ENCODE data around the gene UACA. TPM values are rescaled to one million over a fixed set of nuclear protein-coding genes. Genes with fewer than 3 reads are reported as not detected.
"Not testable (repeated sequence)": the region's sequence is repeated elsewhere in the genome, so short reads cannot be mapped to it uniquely, and the experiment has no call there.

The UACA gene
- total RNA-seq, 4 donors from 2014 or later = 63.9 to 119 (median 92.4) TPM

DNA sequence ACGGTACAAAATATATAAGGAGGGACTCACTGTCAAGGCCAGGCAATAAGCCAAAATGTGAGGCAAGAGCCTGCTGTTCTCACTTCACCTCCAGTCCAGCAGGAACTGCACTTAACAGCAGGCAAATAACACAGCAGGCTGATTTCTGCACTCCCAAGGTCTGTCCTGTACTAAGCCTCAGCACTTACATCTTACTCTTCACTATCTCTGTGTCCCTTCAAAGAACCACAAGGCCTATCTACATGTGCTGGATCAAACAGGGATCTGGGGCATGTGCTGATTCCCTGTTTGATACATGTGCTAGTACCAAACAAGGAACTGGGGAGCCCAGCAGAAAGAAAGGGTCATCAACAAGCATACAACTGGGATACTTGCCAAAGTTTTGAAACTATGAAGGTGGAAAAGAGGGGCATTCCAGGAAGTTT lies 22.2 kb downstream of the UACA start:
- TF ChIP-seq CTCF (IDR thresholded peaks at IDR 0.05) (no peak), POLR2A (IDR thresholded peaks at IDR 0.05) (peak in 1 of 2 donors; percentile 16)
- Histone ChIP-seq H3K4me3 (replicated peaks in 1 of 3) (no peak overlapping the region), H3K4me1 (peaks cover 47 to 55% of the 10 kb centered on the region in 2 donors), H3K27me3 (no peaks in the 10 kb centered on the region), H3K36me3 (no peaks in the 10 kb centered on the region), H3K9me3 (no peaks in the 10 kb centered on the region), H3K27ac (peak overlapping the region; percentile 71 to 86 (median 82))
- DNase-seq = peak; percentile 82 to 84
- intact Hi-C loops (cut with DNase I) = no loop called here
- 0 to 4% methylated on average over 1 of the region's 1 CpG for WGBS, 2 donors

DNA sequence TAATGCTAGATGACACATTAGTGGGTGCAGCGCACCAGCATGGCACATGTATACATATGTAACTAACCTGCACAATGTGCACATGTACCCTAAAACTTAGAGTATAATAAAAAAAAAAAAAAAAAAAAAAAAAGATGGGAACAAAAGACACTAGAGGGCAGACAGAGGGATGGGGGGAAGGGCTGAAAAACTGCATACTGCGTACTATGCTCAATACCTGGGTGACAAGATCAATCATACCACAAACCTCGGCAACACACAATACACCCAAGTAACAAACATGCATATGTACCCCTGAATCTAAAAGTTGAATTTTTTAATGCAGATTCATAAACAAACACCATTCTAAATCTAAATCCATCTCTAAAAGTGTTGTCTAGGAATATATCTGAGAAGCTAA lies 28.3 kb downstream of the UACA start:
- H3K9me3 ChIP-seq; DNase-seq; H3K27ac ChIP-seq; H3K4me3 ChIP-seq (replicated peaks in 1 of 3); H3K27me3 ChIP-seq; H3K36me3 ChIP-seq; intact Hi-C loops (cut with DNase I): not testable (repeated sequence)
- peaks cover 9 to 14% of the 10 kb centered on the region in 2 donors for H3K4me1 ChIP-seq
- 96 to 100% methylated on average over 2 of the region's 3 CpGs for WGBS, 2 donors

DNA sequence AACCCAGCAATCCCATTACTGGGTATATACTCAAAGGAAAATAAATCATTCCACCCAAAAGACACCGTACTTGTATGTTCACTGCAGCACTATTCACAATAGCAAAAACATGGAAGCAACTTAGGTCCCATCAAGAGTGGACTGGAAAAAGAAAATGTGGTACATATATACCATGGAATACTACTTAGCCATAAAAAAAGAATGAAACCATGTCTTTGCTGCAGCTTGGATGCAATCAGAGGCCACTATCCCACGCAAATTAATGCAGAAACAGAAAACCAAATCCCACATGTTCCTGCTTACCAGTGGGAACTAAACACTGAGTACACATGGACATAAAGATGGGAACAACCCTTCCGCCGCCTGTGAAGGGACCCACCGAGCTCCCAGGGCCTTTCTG lies 34.2 kb downstream of the UACA start:
- Histone ChIP-seq H3K27ac (no peak overlapping the region), H3K27me3 (no peaks in the 10 kb centered on the region), H3K4me1 (peaks cover 4 to 19% of the 10 kb centered on the region in 2 donors), H3K36me3 (no peaks in the 10 kb centered on the region), H3K4me3 (replicated peaks in 1 of 3) (no peak overlapping the region), H3K9me3 (no peaks in the 10 kb centered on the region)
- 96 to 100% methylated on average over 5 of the region's 5 CpGs for WGBS, 2 donors
- intact Hi-C loops (cut with DNase I) = no loop called here
- DNase-seq = no peak
- TF ChIP-seq POLR2A (IDR thresholded peaks at IDR 0.05) (no peak), CTCF (IDR thresholded peaks at IDR 0.05) (no peak)

DNA sequence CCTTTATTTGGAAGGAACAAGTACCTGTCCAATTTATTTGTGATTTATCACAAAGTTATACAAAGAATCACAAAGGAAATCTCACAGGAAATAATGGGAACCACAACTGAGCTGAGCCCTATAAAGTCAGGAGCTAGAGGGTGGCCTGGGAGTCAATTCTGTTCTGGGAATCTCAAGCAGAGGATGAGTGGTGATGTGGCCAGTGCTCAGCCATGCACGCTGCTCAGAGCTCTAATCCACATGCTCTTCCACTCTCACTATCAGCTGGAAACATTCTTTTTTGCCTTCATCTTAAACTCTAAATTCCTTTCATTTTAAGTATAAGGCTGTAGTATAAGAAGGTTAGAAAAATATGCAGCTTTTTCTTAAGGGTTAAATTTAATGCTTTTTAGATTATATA lies 36.6 kb downstream of the UACA start:
- TF ChIP-seq CTCF (IDR thresholded peaks at IDR 0.05) (no peak), POLR2A (IDR thresholded peaks at IDR 0.05) (no peak)
- Histone ChIP-seq H3K4me1 (peaks cover 23 to 38% of the 10 kb centered on the region in 2 donors), H3K27ac (no peak overlapping the region), H3K27me3 (no peaks in the 10 kb centered on the region), H3K36me3 (no peaks in the 10 kb centered on the region), H3K4me3 (replicated peaks in 1 of 3) (no peak overlapping the region), H3K9me3 (no peaks in the 10 kb centered on the region)
- 24 to 30% methylated on average over 1 of the region's 1 CpG for WGBS, 2 donors
- intact Hi-C loops (cut with DNase I) = no loop called here
- DNase-seq = peak; percentile 57 to 58

- no peaks in the 10 kb centered on the region for H3K27me3 ChIP-seq
- WGBS, 2 donors = 45 to 52% methylated on average over 2 of the region's 2 CpGs
- TF ChIP-seq POLR2A (IDR thresholded peaks at IDR 0.05) = no peak
- no peak for TF ChIP-seq CTCF (IDR thresholded peaks at IDR 0.05)
- H3K27ac ChIP-seq = no peak overlapping the region
- DNase-seq = no peak
- H3K4me1 ChIP-seq = peaks cover 32 to 52% of the 10 kb centered on the region in 2 donors
- H3K36me3 ChIP-seq = no peaks in the 10 kb centered on the region
- H3K4me3 ChIP-seq (replicated peaks in 1 of 3) = no peak overlapping the region
- H3K9me3 ChIP-seq = no peaks in the 10 kb centered on the region
- intact Hi-C loops (cut with DNase I) = no loop called here
Measured at GRCh38 chr15:70723927-70724326, 39.4 kb downstream of the UACA start.

DNA sequence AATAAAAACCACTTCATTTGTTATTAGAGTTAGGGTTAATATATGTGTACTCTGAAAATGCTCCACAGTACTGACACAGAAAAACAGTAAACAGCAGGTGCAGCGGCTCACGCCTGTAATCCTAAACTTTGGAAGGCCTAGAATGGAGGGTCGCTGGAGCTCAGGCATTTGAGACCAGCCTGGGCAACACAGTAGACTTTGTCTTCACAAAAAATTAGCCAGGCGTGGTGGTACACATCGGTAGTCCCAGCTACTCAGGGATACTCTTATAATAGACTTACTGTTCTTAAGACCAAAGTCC lies 40.3 kb downstream of the UACA start:
- 73 to 82% methylated on average over 5 of the region's 5 CpGs for WGBS, 2 donors
- Histone ChIP-seq H3K9me3 (no peaks in the 10 kb centered on the region), H3K36me3 (no peaks in the 10 kb centered on the region), H3K4me1 (peaks cover 32 to 52% of the 10 kb centered on the region in 2 donors), H3K27me3 (no peaks in the 10 kb centered on the region), H3K27ac (peak overlapping the region in 1 of 3 donors; percentile 2), H3K4me3 (replicated peaks in 1 of 3) (no peak overlapping the region)
- DNase-seq = peak in 1 of 2 donors; percentile 25
- intact Hi-C loops (cut with DNase I) = no loop called here
- no peak for TF ChIP-seq POLR2A (IDR thresholded peaks at IDR 0.05)
- TF ChIP-seq CTCF (IDR thresholded peaks at IDR 0.05) = no peak

All from thyroid gland (tissue), 4 donors.